Measurements from ENCODE around the gene STAB1. TPM values are rescaled to one million over a fixed set of nuclear protein-coding genes. Genes with fewer than 3 reads are reported as not detected.

Gene STAB1
- total and polyA plus RNA-seq, 2 of the 13 experiments (the other 11 are each of a cell fraction or from before 2014, with no cell fraction given): 0.09 to 0.34 TPM

DNA sequence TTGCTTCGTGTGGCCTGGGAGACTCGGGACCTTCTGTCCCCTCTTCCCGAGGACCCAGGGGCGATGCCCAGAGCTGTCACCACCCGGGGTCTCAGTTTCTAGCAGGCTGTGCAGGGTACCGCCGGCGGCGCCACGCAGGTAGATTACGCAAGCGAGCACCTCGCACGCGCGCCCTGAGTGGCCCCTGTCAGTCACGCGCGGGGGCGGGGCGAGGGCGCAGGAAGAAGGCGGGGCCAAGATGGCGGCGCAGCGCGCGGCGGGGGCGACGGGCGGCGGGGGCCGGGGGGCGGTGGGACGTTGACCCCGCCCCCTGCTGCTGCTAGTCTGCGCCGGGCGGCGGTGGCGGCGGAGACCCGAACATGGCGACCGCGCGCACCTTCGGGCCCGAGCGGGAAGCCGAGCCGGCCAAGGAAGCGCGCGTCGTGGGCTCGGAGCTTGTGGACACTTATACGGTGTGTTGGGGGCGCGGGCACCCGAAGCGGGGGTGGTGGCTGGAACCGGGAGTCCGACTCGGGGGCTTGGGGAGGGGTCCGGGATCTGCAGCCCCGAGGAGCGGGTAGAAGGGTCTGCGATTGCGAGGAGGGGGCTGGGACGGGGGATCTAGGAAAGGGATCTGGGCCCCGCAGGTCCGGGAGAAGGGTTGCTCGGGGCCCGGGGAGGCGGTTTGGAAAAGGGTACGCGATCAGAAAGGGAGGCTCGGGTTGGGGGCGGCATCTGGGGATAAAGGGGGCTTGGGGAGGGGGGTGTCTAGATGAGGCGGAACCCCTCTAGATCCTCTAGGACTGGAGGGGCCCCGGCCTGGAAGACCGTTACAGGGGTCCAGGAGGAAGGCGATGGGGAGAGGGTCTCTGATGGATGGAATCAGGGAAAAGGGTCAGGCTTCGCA lies 39.6 kb upstream of the STAB1 start, which contains the start of gene NISCH (continued):
- no peak for TF ChIP-seq KDM6A (CRISPR knock-in tag; IDR thresholded peaks at IDR 0.05; ENCODE audit: low read depth)
- no peak for TF ChIP-seq KAT7 (CRISPR knock-in tag; IDR thresholded peaks at IDR 0.05; ENCODE audit: borderline replicate concordance)
- TF ChIP-seq ESRRA (CRISPR knock-in tag; IDR thresholded peaks at IDR 0.05; ENCODE audit: low read depth): no peak
- TF ChIP-seq, protein P1, sequence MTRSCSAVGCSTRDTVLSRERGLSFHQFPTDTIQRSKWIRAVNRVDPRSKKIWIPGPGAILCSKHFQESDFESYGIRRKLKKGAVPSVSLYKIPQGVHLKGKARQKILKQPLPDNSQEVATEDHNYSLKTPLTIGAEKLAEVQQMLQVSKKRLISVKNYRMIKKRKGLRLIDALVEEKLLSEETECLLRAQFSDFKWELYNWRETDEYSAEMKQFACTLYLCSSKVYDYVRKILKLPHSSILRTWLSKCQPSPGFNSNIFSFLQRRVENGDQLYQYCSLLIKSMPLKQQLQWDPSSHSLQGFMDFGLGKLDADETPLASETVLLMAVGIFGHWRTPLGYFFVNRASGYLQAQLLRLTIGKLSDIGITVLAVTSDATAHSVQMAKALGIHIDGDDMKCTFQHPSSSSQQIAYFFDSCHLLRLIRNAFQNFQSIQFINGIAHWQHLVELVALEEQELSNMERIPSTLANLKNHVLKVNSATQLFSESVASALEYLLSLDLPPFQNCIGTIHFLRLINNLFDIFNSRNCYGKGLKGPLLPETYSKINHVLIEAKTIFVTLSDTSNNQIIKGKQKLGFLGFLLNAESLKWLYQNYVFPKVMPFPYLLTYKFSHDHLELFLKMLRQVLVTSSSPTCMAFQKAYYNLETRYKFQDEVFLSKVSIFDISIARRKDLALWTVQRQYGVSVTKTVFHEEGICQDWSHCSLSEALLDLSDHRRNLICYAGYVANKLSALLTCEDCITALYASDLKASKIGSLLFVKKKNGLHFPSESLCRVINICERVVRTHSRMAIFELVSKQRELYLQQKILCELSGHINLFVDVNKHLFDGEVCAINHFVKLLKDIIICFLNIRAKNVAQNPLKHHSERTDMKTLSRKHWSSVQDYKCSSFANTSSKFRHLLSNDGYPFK (CRISPR knock-in tag; IDR thresholded peaks at IDR 0.05; ENCODE audit: borderline replicate concordance): 0 out of 2 replicates have a peak, but pooled peaks have one; percentile 59
- TF ChIP-seq IKZF4 (CRISPR knock-in tag; IDR thresholded peaks at IDR 0.05; ENCODE audit: borderline replicate concordance, low read depth, not compliant biosample characterization): no peak
- no peak for TF ChIP-seq JARID2 (CRISPR knock-in tag; IDR thresholded peaks at IDR 0.05; ENCODE audit: insufficient replicate concordance)
- TF ChIP-seq ZNF850 (CRISPR knock-in tag; conservative IDR thresholded peaks at IDR 0.05): no peak
- peak; percentile 92 for TF ChIP-seq BHLHE40 (IDR thresholded peaks at IDR 0.05; ENCODE audit: low read length)
- TF ChIP-seq, protein P2, sequence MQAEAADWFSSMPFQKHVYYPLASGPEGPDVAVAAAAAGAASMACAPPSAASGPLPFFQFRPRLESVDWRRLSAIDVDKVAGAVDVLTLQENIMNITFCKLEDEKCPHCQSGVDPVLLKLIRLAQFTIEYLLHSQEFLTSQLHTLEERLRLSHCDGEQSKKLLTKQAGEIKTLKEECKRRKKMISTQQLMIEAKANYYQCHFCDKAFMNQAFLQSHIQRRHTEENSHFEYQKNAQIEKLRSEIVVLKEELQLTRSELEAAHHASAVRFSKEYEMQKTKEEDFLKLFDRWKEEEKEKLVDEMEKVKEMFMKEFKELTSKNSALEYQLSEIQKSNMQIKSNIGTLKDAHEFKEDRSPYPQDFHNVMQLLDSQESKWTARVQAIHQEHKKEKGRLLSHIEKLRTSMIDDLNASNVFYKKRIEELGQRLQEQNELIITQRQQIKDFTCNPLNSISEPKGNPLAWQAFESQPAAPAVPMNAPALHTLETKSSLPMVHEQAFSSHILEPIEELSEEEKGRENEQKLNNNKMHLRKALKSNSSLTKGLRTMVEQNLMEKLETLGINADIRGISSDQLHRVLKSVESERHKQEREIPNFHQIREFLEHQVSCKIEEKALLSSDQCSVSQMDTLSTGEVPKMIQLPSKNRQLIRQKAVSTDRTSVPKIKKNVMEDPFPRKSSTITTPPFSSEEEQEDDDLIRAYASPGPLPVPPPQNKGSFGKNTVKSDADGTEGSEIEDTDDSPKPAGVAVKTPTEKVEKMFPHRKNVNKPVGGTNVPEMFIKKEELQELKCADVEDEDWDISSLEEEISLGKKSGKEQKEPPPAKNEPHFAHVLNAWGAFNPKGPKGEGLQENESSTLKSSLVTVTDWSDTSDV (CRISPR knock-in tag; IDR thresholded peaks at IDR 0.05): no peak
- TF ChIP-seq SOX5 (CRISPR knock-in tag; IDR thresholded peaks at IDR 0.05; ENCODE audit: borderline replicate concordance): peak; percentile 62; the same call in 1 of the 2 replicates
- TF ChIP-seq, protein P3, sequence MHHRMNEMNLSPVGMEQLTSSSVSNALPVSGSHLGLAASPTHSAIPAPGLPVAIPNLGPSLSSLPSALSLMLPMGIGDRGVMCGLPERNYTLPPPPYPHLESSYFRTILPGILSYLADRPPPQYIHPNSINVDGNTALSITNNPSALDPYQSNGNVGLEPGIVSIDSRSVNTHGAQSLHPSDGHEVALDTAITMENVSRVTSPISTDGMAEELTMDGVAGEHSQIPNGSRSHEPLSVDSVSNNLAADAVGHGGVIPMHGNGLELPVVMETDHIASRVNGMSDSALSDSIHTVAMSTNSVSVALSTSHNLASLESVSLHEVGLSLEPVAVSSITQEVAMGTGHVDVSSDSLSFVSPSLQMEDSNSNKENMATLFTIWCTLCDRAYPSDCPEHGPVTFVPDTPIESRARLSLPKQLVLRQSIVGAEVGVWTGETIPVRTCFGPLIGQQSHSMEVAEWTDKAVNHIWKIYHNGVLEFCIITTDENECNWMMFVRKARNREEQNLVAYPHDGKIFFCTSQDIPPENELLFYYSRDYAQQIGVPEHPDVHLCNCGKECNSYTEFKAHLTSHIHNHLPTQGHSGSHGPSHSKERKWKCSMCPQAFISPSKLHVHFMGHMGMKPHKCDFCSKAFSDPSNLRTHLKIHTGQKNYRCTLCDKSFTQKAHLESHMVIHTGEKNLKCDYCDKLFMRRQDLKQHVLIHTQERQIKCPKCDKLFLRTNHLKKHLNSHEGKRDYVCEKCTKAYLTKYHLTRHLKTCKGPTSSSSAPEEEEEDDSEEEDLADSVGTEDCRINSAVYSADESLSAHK (CRISPR knock-in tag; IDR thresholded peaks at IDR 0.05; ENCODE audit: borderline replicate concordance): no peak
- TF ChIP-seq ZBTB20 (CRISPR knock-in tag; IDR thresholded peaks at IDR 0.05; ENCODE audit: borderline replicate concordance, low read depth): 0 out of 2 replicates have a peak, but pooled peaks have one; percentile 64
- no peak for TF ChIP-seq ZNF317 (CRISPR knock-in tag; IDR thresholded peaks at IDR 0.05)
- TF ChIP-seq, protein P4, sequence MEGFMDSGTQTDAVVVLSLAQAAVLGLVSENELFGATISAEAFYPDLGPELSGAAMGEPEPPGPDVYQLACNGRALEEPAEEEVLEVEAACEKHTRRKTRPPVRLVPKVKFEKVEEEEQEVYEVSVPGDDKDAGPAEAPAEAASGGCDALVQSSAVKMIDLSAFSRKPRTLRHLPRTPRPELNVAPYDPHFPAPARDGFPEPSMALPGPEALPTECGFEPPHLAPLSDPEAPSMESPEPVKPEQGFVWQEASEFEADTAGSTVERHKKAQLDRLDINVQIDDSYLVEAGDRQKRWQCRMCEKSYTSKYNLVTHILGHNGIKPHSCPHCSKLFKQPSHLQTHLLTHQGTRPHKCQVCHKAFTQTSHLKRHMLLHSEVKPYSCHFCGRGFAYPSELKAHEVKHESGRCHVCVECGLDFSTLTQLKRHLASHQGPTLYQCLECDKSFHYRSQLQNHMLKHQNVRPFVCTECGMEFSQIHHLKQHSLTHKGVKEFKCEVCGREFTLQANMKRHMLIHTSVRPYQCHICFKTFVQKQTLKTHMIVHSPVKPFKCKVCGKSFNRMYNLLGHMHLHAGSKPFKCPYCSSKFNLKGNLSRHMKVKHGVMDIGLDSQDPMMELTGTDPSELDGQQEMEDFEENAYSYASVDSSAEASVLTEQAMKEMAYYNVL (CRISPR knock-in tag; IDR thresholded peaks at IDR 0.05; ENCODE audit: borderline replicate concordance): 0 out of 2 replicates have a peak, but pooled peaks have one; percentile 31
- no peak for TF ChIP-seq BRD4 (CRISPR knock-in tag; IDR thresholded peaks at IDR 0.05)

All from HepG2 (cell line).